MM.1S (cell line): ENCODE data around the gene NCBP2L.

Source experiments
- CTCF ChIP-seq: fragments of 300-600 bp; sonication (generic); IDR thresholded peaks from 2 replicates; pipeline ENCODE4 v1.5.1; 2016; ENCODE audit warnings: antibody characterized with exemption, low read length, mixed read lengths
- EZH2 ChIP-seq: fragments of 300-600 bp; sonication (generic); optimal IDR thresholded peaks from 2 replicates; pipeline ENCODE3; 2017; ENCODE audit warnings: low read depth, mild to moderate bottlenecking, antibody characterized with exemption, low read length, mixed read lengths

GRCh38 chrX:107776649-107777535 lies 641 bp upstream of the NCBP2L start:
- TF ChIP-seq CTCF, result peak; percentile 74
- TF ChIP-seq EZH2, result no peak
